Activated naive CD4-positive, alpha-beta T cell treated with anti-CD3 and anti-CD28 coated beads, Interleukin-2, amount 10 ng/mL, durations not matched to agents 7 days and 5 days (primary cell): ENCODE measurements around the gene TTLL13.

Experiments
- CTCF ChIA-PET: fragments of 350-600 bp; sonication (Branson Sonifier 250); formaldehyde crosslinking; loops from one replicate; lab custom pipeline; 2021; ENCODE audit warnings: antibody characterized with exemption; lab: Charles Lee
- DNase-seq: peaks from one replicate; pipeline ENCODE4 v3.0.0-alpha.2; 2020
- H3K27ac Mint-ChIP-seq: one replicate; pipeline ENCODE4 v1.8.0; 2021; ENCODE audit warnings: mild to moderate bottlenecking, moderate library complexity, mixed read lengths
- H3K27me3 Mint-ChIP-seq: one replicate; pipeline ENCODE4 v1.8.0; 2021; ENCODE audit warnings: mild to moderate bottlenecking, mixed read lengths
- H3K36me3 Mint-ChIP-seq: one replicate; pipeline ENCODE4 v1.8.0; 2021; ENCODE audit warnings: mixed read lengths
- H3K4me1 Mint-ChIP-seq: one replicate; pipeline ENCODE4 v1.8.0; 2021; ENCODE audit warnings: mixed read lengths
- H3K4me3 Mint-ChIP-seq: one replicate; pipeline ENCODE4 v1.8.0; 2021; ENCODE audit warnings: mild to moderate bottlenecking, moderate library complexity, mixed read lengths
- H3K9me3 Mint-ChIP-seq: one replicate; pipeline ENCODE4 v1.8.0; 2021; ENCODE audit warnings: mixed read lengths

TTLL13 gene

DNA sequence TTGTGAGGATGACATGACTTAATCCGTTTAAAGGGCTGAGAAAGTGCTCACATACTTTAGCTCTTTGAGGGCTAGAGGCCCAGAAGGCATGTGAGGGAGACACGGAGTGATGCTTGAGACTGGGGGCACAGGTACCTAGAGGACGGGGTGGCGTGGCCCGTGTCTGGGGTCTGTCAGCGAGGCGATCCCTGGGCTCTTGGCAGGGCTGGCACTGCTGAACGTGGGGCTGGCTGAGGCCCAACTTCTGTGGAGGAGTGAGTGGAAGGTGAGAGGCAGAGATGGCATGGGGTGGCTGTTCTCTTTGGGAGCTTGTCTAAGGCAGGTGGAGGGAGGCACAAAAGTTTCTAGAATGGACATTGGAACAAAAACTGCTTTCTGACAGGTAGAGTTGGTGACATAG lies 38.8 kb upstream of the TTLL13 start:
- DNase-seq: no peak
- no peaks in the 10 kb centered on the region for H3K9me3 Mint-ChIP-seq
- no peak overlapping the region for H3K27ac Mint-ChIP-seq
- H3K4me3 Mint-ChIP-seq: no peak overlapping the region
- H3K36me3 Mint-ChIP-seq: peaks cover 12% of the 10 kb centered on the region
- peaks cover 34% of the 10 kb centered on the region for H3K4me1 Mint-ChIP-seq
- CTCF ChIA-PET: interaction anchor here (2.1 kb wide), 1 partner anchor 9 kb away, joined by 8 read pairs; no protein-coding TSS in a partner anchor
- no peaks in the 10 kb centered on the region for H3K27me3 Mint-ChIP-seq

DNA sequence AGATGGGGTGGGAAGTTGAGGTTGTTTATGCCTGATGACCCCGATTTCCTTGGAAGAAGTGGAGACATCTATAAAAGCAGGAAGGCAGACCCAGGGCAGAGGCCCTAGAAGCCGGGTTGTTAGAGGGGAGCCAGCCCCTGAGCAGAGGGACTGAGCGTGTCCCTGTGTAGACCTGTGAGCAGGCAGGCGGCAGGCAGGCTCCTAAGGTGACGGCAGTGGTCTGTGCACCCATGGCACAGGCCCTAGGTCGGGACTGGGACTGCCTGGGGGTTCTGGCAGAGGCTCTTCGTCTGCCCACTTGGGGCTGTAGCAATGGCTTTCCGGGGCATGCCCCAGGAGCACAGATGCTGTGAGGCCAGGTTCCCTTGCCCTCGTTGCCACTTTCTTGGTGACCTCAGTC lies 38.3 kb upstream of the TTLL13 start:
- Mint-ChIP-seq H3K4me1 (peaks cover 34% of the 10 kb centered on the region), H3K4me3 (no peak overlapping the region), H3K27me3 (no peaks in the 10 kb centered on the region), H3K36me3 (peaks cover 12% of the 10 kb centered on the region), H3K9me3 (no peaks in the 10 kb centered on the region), H3K27ac (no peak overlapping the region)
- CTCF ChIA-PET: interaction anchor here (2.1 kb wide), 1 partner anchor 8 kb away, joined by 8 read pairs; no protein-coding TSS in a partner anchor
- DNase-seq: no peak

DNA sequence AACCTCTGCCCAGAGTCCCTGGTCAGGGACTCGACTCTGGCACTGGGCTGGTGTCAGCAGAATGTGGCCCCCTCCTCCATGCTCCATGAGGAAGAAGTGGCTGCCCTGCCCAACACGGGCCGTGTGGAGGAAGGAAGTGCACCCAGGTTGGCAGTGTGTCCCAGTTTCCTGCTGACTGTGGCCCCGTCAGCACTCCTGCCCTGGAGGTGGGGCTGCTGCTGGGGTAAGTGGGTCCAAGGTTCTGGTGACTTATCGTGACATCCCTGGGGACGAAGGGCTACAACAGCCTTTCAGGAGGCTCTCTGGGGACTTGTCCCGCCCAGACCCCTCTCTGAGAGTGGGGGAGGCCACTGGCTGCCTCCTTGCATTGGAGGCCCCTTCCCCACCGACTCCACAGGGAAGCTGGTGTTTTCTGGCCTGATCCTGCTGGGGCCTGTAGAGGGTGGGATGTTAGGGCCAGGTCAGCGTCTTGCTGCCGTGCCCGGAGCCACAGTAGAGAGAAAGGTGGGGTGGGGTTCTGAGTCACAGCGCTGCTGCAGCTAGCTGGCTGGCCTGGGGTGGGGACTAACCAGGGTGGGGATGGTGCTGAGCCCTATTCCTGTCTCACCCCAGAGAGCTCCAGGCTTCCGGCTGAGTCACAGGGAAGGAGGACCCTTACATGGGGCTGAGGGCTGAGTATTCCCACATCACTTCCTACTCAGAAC lies 37.8 kb upstream of the TTLL13 start:
- Mint-ChIP-seq H3K9me3 (no peaks in the 10 kb centered on the region), H3K36me3 (peaks cover 15% of the 10 kb centered on the region), H3K27me3 (no peaks in the 10 kb centered on the region), H3K4me1 (peaks cover 37% of the 10 kb centered on the region), H3K4me3 (no peak overlapping the region), H3K27ac (no peak overlapping the region)
- no peak for DNase-seq
- CTCF ChIA-PET: no interaction called here

DNA sequence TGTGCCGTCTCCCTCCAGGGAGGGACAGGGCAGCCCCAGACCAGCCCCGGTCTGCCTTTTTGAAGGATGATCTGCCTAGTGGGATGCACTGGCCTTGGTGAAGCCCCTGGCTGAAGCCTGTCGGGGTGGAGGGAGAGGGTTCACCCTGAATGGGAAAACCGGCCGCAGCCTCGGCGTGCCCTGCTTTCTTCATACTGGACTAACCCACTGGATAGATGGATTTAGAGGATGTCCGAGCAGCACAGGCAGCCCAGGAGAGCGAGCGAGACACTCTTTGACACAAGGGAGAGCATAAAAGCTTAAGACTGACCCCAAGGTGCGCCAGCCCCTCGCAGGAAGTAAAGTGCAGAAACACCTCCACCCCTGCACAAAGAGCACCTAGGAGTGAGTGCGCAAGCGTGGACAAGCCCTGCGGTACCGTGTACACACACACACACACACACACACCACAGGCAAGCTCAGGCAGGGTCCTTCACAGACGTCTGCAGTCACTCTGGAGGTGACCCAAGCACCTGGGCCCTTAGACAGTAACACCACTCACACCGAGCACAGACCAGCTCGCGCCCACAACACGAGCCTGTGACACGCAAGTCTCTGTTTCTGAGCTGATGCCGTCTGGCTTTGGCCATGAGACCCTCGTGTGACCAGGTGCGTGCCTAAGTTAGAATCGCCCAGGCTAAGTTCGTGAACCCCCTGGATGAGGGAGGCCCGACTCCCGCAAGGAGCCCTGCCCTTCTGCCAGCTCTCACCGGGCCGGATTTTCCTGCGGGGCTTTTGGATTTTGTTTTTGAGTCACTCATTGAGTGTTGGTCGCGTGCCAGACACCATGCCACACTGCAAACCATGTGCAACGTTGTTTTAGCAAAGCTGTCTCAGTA lies 36.9 kb upstream of the TTLL13 start:
- H3K4me1 Mint-ChIP-seq: peaks cover 40% of the 10 kb centered on the region

DNA sequence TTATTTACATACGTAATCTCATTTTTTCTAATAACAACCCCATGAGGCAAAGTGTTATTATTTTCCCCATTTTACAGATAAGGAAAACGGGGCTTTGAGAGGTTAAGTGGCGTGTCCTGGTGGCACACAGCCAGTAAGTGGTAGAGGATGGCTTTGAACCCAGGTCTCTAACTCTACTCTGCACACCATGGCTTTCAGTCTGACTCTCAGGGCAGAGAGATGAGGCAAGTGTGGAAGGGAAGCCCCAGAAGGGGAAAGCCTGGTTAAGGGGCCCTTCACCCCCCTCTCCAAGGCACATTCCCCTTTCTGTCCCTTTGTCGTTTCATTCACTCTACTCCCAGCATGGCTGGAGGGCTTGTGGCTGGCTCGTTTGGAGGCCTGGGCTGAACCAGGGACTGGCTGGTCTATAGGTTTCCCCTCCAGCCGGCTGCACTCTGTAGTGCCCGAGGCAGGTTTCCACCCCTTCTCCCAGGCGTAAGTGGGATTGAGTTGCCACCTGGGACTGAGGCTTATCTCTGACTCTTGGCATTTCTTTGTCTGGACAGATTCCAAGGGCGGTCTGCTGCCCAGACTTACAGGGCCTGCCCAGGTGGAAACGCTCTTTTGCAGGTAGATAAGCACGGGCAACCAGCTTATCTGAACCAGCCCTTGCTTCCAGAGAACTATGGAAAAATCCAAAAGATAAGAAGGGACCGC lies 36.1 kb upstream of the TTLL13 start:
- peaks cover 15% of the 10 kb centered on the region for H3K36me3 Mint-ChIP-seq
- H3K27me3 Mint-ChIP-seq: no peaks in the 10 kb centered on the region
- peaks cover 40% of the 10 kb centered on the region for H3K4me1 Mint-ChIP-seq
- H3K9me3 Mint-ChIP-seq: no peaks in the 10 kb centered on the region
- CTCF ChIA-PET: interaction anchor here (3.8 kb wide), 1 partner anchor 11 kb away, joined by 17 read pairs; the partner anchor contains the start of gene SEMA4B
- no peak overlapping the region for H3K27ac Mint-ChIP-seq
- DNase-seq: no peak
- H3K4me3 Mint-ChIP-seq: no peak overlapping the region

More for the DNA sequence above, 36.9 kb upstream of the TTLL13 start:
- no peaks in the 10 kb centered on the region for H3K27me3 Mint-ChIP-seq
- no peak overlapping the region for H3K4me3 Mint-ChIP-seq
- peak overlapping the region; percentile 42 for H3K27ac Mint-ChIP-seq
- no peak for DNase-seq
- H3K36me3 Mint-ChIP-seq: peaks cover 15% of the 10 kb centered on the region
- CTCF ChIA-PET: no interaction called here
- H3K9me3 Mint-ChIP-seq: no peaks in the 10 kb centered on the region

DNA sequence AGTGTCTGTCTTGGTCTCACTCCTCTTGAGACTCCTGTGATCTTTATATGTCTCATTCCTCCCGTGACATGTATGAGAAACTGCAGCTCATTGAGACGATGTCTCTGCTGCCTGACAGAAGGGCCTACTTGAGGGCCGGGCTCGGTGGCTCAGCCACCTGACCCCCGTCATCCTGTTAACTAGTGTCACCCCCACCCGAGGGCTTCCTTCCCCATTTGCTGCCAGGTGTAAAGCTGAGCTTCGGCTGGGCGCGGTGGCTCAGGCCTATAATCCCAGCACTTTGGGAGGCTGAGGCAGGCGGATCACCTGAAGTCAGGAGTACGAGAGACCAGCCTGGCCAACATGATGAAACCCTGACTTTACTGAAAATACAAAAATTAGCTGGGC lies 35.5 kb upstream of the TTLL13 start:
- Mint-ChIP-seq H3K27me3 (no peaks in the 10 kb centered on the region), H3K4me1 (peaks cover 41% of the 10 kb centered on the region), H3K36me3 (peaks cover 15% of the 10 kb centered on the region), H3K9me3 (no peaks in the 10 kb centered on the region), H3K27ac (no peak overlapping the region), H3K4me3 (no peak overlapping the region)
- CTCF ChIA-PET: interaction anchor here (1.3 to 3.8 kb wide), 2 partner anchors 12 to 108 kb away, joined by 3 to 17 read pairs; partner anchors contain the start of gene SEMA4B
- DNase-seq: no peak

DNA sequence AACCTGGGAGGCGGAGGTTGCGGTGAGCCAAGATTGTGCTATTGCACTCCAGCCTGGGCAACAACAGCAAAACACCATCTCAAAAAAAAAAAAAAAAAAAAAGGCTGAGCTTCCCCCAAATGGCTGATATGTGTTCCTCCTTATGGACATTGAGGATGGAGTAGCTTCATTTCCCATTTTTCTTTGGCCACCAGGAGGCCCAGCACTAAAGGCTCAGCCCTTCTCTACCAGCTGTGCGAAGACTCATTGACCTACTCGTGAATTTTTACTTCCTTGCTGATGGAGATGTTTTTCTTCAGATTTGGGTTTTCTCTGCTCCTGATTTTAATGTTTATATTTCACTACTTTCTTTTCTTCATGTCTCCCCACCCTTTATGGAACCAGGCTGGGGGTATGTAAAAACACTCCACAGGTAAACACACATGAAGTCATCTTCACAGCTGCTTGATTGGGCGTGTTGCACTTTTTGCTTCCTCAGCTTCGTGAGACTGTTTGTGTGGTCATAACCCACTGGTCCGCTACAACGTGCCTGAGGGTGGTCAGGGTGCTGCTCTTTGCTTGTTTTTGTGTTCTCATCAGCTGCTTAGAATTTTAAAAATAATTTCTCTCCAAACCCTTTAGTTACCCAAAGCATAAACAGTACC lies 34.7 kb upstream of the TTLL13 start:
- DNase-seq: no peak
- Mint-ChIP-seq H3K4me1 (peaks cover 39% of the 10 kb centered on the region), H3K36me3 (peaks cover 13% of the 10 kb centered on the region), H3K27me3 (no peaks in the 10 kb centered on the region), H3K9me3 (no peaks in the 10 kb centered on the region), H3K27ac (no peak overlapping the region), H3K4me3 (no peak overlapping the region)
- CTCF ChIA-PET: interaction anchor here (1.3 to 3.8 kb wide), 4 partner anchors 13 to 109 kb away, joined by 3 to 17 read pairs (median 4); partner anchors contain the start of gene SEMA4B

DNA sequence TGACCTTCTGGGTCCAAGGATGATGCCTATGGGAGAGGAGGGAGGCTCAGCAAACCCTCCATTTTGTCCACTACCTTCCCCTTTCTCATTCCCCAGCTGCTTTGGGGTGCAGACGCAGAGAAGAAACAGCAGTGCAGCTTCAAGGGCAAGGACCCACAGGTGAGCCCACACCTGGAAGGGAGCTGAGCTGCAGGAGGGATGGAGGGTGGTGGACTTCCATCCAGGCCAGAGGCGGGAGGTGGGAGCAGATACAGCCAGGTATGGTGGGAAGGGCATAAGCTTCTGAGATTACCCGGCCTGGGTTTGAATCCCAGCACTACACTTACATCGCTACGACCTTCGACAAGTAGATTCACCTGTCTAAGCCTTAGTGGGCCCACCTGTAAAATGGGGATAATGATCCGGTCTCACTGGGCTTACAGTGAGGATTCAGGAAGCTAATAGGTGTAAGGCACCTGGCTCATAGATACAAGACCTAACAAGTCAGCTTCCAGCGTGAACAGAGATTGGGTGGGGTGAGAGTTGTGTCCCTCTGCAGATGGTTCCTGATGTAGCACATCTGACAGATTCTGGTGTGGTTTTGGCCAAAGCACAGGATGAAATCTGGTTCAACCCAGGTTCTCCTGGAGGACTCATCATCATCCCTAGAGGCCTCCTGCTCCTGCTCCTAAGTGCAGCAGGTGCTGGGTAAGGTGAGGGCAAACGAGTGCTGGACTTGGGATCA lies 31.5 kb upstream of the TTLL13 start:
- Mint-ChIP-seq H3K27me3 (no peaks in the 10 kb centered on the region), H3K36me3 (peaks cover 6% of the 10 kb centered on the region), H3K27ac (no peak overlapping the region), H3K4me1 (peaks cover 18% of the 10 kb centered on the region), H3K4me3 (no peak overlapping the region), H3K9me3 (no peaks in the 10 kb centered on the region)
- CTCF ChIA-PET: interaction anchor here (0.9 to 3.5 kb wide), 5 partner anchors 10 to 73 kb away, joined by 3 to 25 read pairs (median 3); partner anchors contain the start of genes CIB1 and GDPGP1
- DNase-seq: no peak

DNA sequence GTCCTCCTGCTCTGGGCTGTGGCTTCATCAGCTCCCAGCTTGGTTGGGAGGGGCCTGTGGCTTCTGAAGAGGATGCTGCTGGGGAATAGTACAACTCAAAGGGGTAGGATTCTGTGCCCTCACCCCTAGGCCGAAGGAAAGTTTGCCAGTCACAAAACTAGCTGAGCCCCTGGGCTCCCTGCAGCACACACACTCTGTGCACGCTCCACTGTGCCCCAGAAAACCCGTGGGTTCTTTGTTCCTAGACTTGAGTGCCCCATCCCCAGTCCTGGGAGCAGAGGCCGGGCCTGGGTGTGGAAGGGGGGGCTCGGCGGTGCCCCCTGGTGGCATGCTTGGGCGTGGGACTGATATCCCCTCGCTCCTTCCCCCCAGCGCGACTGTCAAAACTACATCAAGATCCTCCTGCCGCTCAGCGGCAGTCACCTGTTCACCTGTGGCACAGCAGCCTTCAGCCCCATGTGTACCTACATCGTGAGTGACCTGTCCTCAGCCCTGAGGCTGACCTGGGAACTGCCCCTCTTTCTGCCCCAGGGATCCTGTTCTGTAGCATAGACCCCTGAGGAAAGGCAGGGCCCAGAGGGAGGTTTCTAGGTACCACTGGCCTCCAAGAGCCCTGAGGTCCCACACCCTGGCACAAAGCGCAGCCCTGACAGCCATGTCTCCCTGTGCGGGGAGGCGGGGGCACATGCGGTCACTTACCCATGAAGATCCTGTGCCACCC lies 29.8 kb upstream of the TTLL13 start:
- peaks cover 18% of the 10 kb centered on the region for H3K4me1 Mint-ChIP-seq
- no peaks in the 10 kb centered on the region for H3K27me3 Mint-ChIP-seq
- DNase-seq: peak; percentile 69
- H3K36me3 Mint-ChIP-seq: peaks cover 15% of the 10 kb centered on the region
- no peak overlapping the region for H3K27ac Mint-ChIP-seq
- no peak overlapping the region for H3K4me3 Mint-ChIP-seq
- no peaks in the 10 kb centered on the region for H3K9me3 Mint-ChIP-seq
- CTCF ChIA-PET: interaction anchor here (0.7 to 3.5 kb wide), 13 partner anchors 8 to 75 kb away, joined by 3 to 25 read pairs (median 4); partner anchors contain the start of gene SEMA4B

DNA sequence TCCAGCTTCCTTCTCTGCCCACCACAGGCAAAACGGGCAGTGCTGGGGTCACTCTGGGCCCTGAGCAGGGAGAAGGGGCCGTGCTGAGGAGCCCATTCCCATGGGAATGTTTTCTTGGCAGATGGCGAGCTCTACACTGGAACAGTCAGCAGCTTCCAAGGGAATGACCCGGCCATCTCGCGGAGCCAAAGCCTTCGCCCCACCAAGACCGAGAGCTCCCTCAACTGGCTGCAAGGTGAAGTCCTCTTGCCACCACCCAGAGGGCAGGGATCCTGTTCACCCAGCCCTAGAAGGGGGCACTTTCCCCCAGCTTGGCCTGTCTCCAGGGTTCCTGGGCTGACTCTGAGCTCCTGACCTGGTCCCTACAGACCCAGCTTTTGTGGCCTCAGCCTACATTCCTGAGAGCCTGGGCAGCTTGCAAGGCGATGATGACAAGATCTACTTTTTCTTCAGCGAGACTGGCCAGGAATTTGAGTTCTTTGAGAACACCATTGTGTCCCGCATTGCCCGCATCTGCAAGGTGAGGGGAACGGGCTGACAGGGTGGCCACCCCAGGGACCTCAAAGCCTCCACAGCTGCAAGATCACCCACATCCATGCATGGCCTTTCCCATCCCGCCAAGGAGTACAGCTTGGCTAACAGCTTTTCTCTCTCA lies 28.0 kb upstream of the TTLL13 start:
- no peak overlapping the region for H3K27ac Mint-ChIP-seq

DNA sequence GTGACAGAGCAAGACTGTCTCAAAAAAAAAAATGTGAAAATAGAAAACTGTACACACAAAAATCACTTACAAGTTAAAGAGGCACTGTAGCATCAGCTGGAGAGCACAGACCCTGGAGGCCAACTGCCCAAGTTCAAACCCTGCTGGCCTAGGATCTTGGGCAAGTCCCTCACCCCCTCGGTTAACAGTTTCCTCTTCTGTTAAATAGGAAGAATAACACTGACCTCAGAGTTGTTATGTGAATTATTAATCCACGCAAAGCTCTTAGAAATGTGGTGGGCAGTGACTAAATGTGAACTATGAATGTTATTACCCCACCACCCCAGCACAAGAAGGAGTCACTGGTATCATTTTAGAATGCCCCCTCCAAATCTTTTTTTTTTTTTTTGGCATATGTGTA lies 26.8 kb upstream of the TTLL13 start:
- DNase-seq: no peak
- no peaks in the 10 kb centered on the region for H3K27me3 Mint-ChIP-seq
- H3K9me3 Mint-ChIP-seq: no peaks in the 10 kb centered on the region
- peaks cover 9% of the 10 kb centered on the region for H3K4me1 Mint-ChIP-seq
- peaks cover 23% of the 10 kb centered on the region for H3K36me3 Mint-ChIP-seq
- no peak overlapping the region for H3K27ac Mint-ChIP-seq
- H3K4me3 Mint-ChIP-seq: no peak overlapping the region
- CTCF ChIA-PET: interaction anchor here (0.6 to 1.9 kb wide), 7 partner anchors 10 to 80 kb away, joined by 3 to 17 read pairs (median 3); no protein-coding TSS in a partner anchor

More for the DNA sequence above, 28.0 kb upstream of the TTLL13 start:
- CTCF ChIA-PET: interaction anchor here (0.8 to 1.9 kb wide), 18 partner anchors 8 to 323 kb away, joined by 3 to 17 read pairs (median 4); no protein-coding TSS in a partner anchor
- Mint-ChIP-seq H3K27me3 (no peaks in the 10 kb centered on the region), H3K4me3 (no peak overlapping the region), H3K9me3 (no peaks in the 10 kb centered on the region), H3K4me1 (peaks cover 12% of the 10 kb centered on the region), H3K36me3 (peaks cover 18% of the 10 kb centered on the region)
- peak; percentile 51 for DNase-seq
